PC-3 (cell line): Measurements from ENCODE around the gene EIF5B. TPM values are rescaled to one million over a fixed set of nuclear protein-coding genes. Genes with fewer than 3 reads are reported as not detected.
A peak's percentile ranks its signal among the peaks of the same experiment; 100 is the strongest.

Experiments
- ATAC-seq: fragments of 200-7000 bp; cut with Tn5 transposase; 2 replicates; pipeline ENCODE4 v1.9.1; 2020; ENCODE audit warnings: mild to moderate bottlenecking, moderate library complexity
- BruUV-seq: library from RNA; stranded (reverse); fragments of 400-500 nt; replicated peaks from 2 replicates; lab custom pipeline; 2021; lab: Mats Ljungman, UMichigan
- CTCF ChIA-PET: fragments of 300-600 bp; sonication (Branson Sonifier 250); formaldehyde crosslinking; loops from one replicate; lab custom pipeline; 2022; ENCODE audit warnings: antibody characterized with exemption; lab: Charles Lee
- POLR2A ChIA-PET: fragments of 300-600 bp; sonication (Branson Sonifier 250); formaldehyde crosslinking; loops from one replicate; lab custom pipeline; 2022; ENCODE audit warnings: antibody characterized with exemption; ENCODE audit not compliant: unreplicated experiment; lab: Charles Lee
- DNase-seq: peaks from one replicate; pipeline ENCODE4 v3.0.0-alpha.2; 2015
- H2AFZ ChIP-seq: fragments of 300-600 bp; sonication (generic); 2 replicates; pipeline ENCODE4 v1.6.0; 2016; ENCODE audit warnings: antibody characterized with exemption, low read length
- H3F3A ChIP-seq: fragments of 300-600 bp; sonication (generic); one replicate; pipeline ENCODE4 v1.6.0; 2017; ENCODE audit warnings: antibody characterized with exemption, low read length, control low read depth, mild to moderate bottlenecking; ENCODE audit not compliant: unreplicated experiment
- H3K27ac ChIP-seq: fragments of 300-600 bp; sonication (generic); 2 replicates; pipeline ENCODE4 v1.5.1; 2016; ENCODE audit warnings: mild to moderate bottlenecking, low read length
- H3K27me3 ChIP-seq: fragments of 300-600 bp; sonication (generic); 2 replicates; pipeline ENCODE4 v1.6.1; 2016; ENCODE audit warnings: low read length, mixed read lengths
- H3K36me3 ChIP-seq: fragments of 300-600 bp; sonication (generic); 2 replicates; pipeline ENCODE4 v1.6.1; 2016; ENCODE audit warnings: low read depth, mixed run types, low read length, mixed read lengths
- H3K4me1 ChIP-seq: fragments of 300-600 bp; sonication (generic); 2 replicates; pipeline ENCODE4 v1.5.1; 2016; ENCODE audit warnings: low read length; ENCODE audit not compliant: insufficient read depth
- H3K4me2 ChIP-seq: fragments of 300-600 bp; sonication (generic); 2 replicates; pipeline ENCODE4 v1.6.0; 2016; ENCODE audit warnings: low read length
- H3K4me3 ChIP-seq: fragments of 300-600 bp; sonication (generic); 2 replicates; pipeline ENCODE4 v1.5.1; 2016; ENCODE audit warnings: mild to moderate bottlenecking, low read length, mixed read lengths
- H3K79me2 ChIP-seq: fragments of 300-600 bp; sonication (generic); 2 replicates; pipeline ENCODE4 v1.6.1; 2017; ENCODE audit warnings: low read length, mixed read lengths
- H3K9ac ChIP-seq: fragments of 300-600 bp; sonication (generic); 2 replicates; pipeline ENCODE4 v1.6.0; 2016; ENCODE audit warnings: mild to moderate bottlenecking, low read length
- H3K9me2 ChIP-seq: fragments of 300-600 bp; sonication (generic); replicated peaks from 2 replicates; pipeline ENCODE4 v1.6.1; 2016; ENCODE audit warnings: mixed run types, low read length, mixed read lengths
- H3K9me3 ChIP-seq: fragments of 300-600 bp; sonication (generic); 2 replicates; pipeline ENCODE4 v1.6.1; 2016; ENCODE audit warnings: low read length, mixed read lengths
- H4K20me1 ChIP-seq: fragments of 300-600 bp; sonication (generic); 2 replicates; pipeline ENCODE4 v1.6.1; 2016; ENCODE audit warnings: low read length, mixed read lengths
- EZH2 ChIP-seq: fragments of 300-600 bp; sonication (generic); IDR thresholded peaks from one replicate; pipeline ENCODE4 v1.6.1; 2017; ENCODE audit warnings: antibody characterized with exemption, mild to moderate bottlenecking, low read length; ENCODE audit not compliant: unreplicated experiment
- EZH2phosphoT487 ChIP-seq: fragments of 300-600 bp; sonication (generic); IDR thresholded peaks from 2 replicates; pipeline ENCODE4 v1.6.1; 2018; ENCODE audit warnings: mild to moderate bottlenecking, antibody characterized with exemption, low read length, borderline replicate concordance
- intact Hi-C: fragments of 100-400 bp; cut with micrococcal nuclease; formaldehyde crosslinking; loops from 2 replicates; pipeline ENCODE4 v1.9.0; 2023
- total RNA-seq: library from RNA; depleted of rRNA; stranded (reverse); fragments of >200 nt; gene quantifications from 2 replicates; pipeline ENCODE4 v1.2.3, GENCODE V29; 2014
- TF ChIP-seq, protein P1 (sequence below): fragments of 300-600 bp; sonication (generic); conservative IDR thresholded peaks from 2 replicates; pipeline ENCODE4 v1.5.1; 2017; ENCODE audit warnings: antibody characterized with exemption, low read depth, mild to moderate bottlenecking, low read length

The EIF5B gene
- total RNA-seq, 1 experiment from 2014 or later = 35.9 TPM

DNA sequence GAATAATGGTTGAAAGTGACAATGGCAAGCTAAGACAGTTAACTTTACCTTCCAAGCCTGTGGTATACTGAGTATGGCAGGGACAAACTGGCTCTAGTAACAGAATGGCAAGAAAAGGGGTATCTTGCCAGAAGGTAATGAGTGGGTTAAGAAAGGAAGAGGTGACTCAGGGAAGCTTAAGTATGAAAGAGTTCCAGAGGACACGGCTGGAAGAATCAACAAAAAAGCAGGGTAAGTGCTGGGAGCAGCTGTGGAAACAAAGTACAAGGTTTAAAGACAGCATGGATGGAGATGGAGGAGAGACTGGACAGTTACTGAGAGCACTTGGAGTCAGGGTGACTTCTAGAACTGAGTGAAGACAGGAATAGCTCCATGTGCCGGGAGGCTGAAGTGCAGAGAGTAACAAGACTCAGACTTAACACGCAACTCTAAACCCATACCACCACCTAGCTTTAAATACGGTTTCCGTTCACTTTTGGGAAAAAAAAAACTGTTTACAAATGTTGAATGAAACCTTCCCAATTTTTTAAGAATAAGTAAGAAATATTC, 83.6 kb downstream of the EIF5B start:
- 0 out of 2 replicates have a peak, but pooled peaks have one; percentile 26 for ATAC-seq
- H3K4me2 ChIP-seq = no peak overlapping the region
- no peaks in the 10 kb centered on the region for H3F3A ChIP-seq
- peaks cover 29% of the 10 kb centered on the region for H3K36me3 ChIP-seq
- ChIA-PET CTCF (no interaction called here), POLR2A (no interaction called here)
- H3K79me2 ChIP-seq = no peaks in the 10 kb centered on the region
- intact Hi-C loops = no loop called here
- no peaks in the 10 kb centered on the region for H4K20me1 ChIP-seq
- H3K27me3 ChIP-seq = no peaks in the 10 kb centered on the region
- no TSS peak for BruUV-seq
- TF ChIP-seq EZH2phosphoT487 (no peak), EZH2 (no peak)
- TF ChIP-seq, protein P1, sequence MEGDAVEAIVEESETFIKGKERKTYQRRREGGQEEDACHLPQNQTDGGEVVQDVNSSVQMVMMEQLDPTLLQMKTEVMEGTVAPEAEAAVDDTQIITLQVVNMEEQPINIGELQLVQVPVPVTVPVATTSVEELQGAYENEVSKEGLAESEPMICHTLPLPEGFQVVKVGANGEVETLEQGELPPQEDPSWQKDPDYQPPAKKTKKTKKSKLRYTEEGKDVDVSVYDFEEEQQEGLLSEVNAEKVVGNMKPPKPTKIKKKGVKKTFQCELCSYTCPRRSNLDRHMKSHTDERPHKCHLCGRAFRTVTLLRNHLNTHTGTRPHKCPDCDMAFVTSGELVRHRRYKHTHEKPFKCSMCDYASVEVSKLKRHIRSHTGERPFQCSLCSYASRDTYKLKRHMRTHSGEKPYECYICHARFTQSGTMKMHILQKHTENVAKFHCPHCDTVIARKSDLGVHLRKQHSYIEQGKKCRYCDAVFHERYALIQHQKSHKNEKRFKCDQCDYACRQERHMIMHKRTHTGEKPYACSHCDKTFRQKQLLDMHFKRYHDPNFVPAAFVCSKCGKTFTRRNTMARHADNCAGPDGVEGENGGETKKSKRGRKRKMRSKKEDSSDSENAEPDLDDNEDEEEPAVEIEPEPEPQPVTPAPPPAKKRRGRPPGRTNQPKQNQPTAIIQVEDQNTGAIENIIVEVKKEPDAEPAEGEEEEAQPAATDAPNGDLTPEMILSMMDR = no peak
- peaks cover 12% of the 10 kb centered on the region for H3K4me1 ChIP-seq
- no peak overlapping the region for H2AFZ ChIP-seq
- no peak overlapping the region for H3K27ac ChIP-seq
- no peak for DNase-seq
- H3K9me2 ChIP-seq = no peaks in the 10 kb centered on the region
- no peak overlapping the region for H3K9ac ChIP-seq
- no peak overlapping the region for H3K4me3 ChIP-seq
- H3K9me3 ChIP-seq = no peaks in the 10 kb centered on the region

DNA sequence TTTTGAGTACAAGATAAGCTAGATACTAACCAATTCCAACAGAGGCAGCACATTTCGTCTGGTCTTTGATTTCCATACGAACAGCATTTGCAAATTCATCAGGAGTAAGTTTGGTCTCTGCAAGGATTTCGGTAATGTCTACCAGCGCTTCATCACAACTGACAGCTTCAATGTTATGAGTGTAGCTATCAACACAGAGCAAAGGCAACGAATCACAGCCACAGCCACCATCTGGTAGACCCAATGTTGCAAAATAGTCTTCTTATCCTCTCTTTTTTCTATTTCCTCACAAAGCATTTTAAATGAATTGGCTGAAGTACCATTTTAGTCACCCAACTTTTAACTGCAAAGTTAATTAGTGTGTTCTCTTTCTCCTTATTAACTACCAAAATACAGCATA, 84.3 kb downstream of the EIF5B start:
- no peak for DNase-seq
- no peaks in the 10 kb centered on the region for H3K9me2 ChIP-seq
- peaks cover 29% of the 10 kb centered on the region for H3K36me3 ChIP-seq
- H3K9me3 ChIP-seq = no peaks in the 10 kb centered on the region
- CTCF ChIA-PET = no interaction called here
- intact Hi-C loops = no loop called here
- no peaks in the 10 kb centered on the region for H3F3A ChIP-seq
- no peak for ATAC-seq
- no peaks in the 10 kb centered on the region for H3K79me2 ChIP-seq
- no peaks in the 10 kb centered on the region for H4K20me1 ChIP-seq
- H3K4me2 ChIP-seq = no peak overlapping the region
- TF ChIP-seq, protein P1 = no peak
- TF ChIP-seq EZH2 = no peak
- no peak for TF ChIP-seq EZH2phosphoT487
- H3K27me3 ChIP-seq = no peaks in the 10 kb centered on the region
- POLR2A ChIA-PET = no interaction called here
- no peak overlapping the region for H3K9ac ChIP-seq
- H3K4me3 ChIP-seq = no peak overlapping the region
- no TSS peak for BruUV-seq
- no peak overlapping the region for H2AFZ ChIP-seq
- H3K4me1 ChIP-seq = peaks cover 12% of the 10 kb centered on the region
- H3K27ac ChIP-seq = no peak overlapping the region

DNA sequence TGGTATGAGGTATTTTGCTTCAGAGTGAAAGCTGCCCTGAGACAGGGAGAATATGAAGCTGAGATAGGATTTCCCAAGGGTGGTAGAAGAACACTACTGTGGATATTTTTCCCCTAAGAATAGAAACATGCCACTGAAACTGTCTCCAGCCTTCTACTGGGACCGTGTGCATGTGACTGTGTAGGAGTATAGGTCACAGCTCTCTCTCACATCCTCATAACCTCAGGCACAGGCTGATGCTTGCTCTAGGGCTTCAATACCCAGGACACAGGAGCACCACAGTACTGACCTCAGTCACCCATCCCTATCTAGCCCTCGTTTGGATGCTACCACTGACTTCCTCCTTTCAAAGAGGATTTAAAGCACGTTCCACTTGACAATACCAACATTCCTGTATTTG, 85.4 kb downstream of the EIF5B start:
- ChIA-PET CTCF (no interaction called here), POLR2A (no interaction called here)
- no peak overlapping the region for H3K27ac ChIP-seq
- TF ChIP-seq, protein P1 = no peak
- TF ChIP-seq EZH2phosphoT487 = no peak
- no peak for TF ChIP-seq EZH2
- ATAC-seq (no peak), DNase-seq (no peak)
- BruUV-seq = no TSS peak
- no peak overlapping the region for H3K4me3 ChIP-seq
- H3K36me3 ChIP-seq = peaks cover 27% of the 10 kb centered on the region
- H3F3A ChIP-seq = no peaks in the 10 kb centered on the region
- H3K9me2 ChIP-seq = no peaks in the 10 kb centered on the region
- intact Hi-C loops = no loop called here
- H3K79me2 ChIP-seq = no peaks in the 10 kb centered on the region
- H3K4me2 ChIP-seq = no peak overlapping the region
- no peaks in the 10 kb centered on the region for H3K9me3 ChIP-seq
- peaks cover 12% of the 10 kb centered on the region for H3K4me1 ChIP-seq
- no peaks in the 10 kb centered on the region for H3K27me3 ChIP-seq
- H4K20me1 ChIP-seq = no peaks in the 10 kb centered on the region
- H2AFZ ChIP-seq = no peak overlapping the region
- H3K9ac ChIP-seq = no peak overlapping the region
